GDM1 (cell line): ENCODE data around the gene UVSSA.

Source experiments
- DNase-seq: peaks from one replicate; lab custom pipeline; 2025; lab: John Stamatoyannopoulos, UW

Gene UVSSA

DNA sequence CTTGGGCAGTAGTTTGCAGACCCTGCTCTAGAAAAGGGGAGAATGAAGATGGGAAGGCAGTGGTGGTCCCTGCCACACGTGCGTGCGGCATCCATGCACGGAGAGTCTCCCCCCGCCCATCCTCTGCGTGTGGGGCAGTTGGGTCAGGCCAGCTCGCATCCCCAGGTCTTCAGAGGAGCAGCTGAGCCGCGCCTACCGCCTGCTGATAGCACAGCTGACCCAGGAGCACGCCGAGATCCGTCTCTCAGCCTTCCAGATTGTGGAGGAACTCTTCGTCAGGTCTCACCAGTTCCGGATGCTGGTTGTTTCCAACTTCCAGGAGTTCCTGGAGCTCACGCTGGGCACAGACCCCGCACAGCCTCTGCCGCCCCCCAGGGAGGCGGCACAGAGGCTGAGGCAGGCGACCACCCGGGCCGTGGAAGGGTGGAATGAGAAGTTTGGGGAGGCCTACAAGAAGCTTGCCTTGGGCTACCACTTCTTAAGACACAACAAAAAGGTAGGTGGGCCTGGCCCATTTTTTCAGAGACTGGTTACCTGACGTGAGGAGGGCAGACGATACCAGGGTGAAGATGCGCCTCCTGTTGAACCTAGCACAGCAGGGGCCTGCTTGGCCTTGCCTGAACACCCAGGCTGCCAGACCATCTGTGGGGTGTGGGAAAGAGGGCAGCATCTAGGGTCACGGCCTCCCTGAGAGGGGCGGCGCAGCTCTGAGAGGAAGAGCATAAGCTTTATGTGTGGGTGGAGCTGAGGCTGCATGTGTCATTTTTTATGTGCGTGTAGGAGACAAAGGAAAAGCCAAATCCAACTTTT is 2.6 kb downstream of the UVSSA start:
- DNase-seq, result no peak

DNA sequence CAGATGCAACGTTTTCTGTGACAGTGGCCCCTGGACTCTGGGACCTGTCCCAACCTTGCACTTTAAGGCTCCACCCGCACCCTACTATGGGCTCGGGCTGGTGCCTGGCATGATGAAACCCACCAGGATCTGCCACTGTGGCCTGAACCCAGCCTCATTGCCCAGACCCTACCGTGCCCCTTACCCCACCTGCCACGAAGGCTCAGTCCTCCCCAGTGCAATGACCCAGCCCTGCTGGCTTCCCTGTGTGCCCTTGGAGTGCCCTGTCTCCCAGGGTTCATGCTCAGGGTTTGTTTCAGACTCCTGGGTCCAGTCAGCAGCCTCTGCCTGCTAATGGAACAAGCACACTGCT is 3.1 kb downstream of the UVSSA start:
- no peak for DNase-seq

GRCh38 chr4:1351854-1352566 is 5.0 kb downstream of the UVSSA start:
- peak; percentile 49 for DNase-seq

DNA sequence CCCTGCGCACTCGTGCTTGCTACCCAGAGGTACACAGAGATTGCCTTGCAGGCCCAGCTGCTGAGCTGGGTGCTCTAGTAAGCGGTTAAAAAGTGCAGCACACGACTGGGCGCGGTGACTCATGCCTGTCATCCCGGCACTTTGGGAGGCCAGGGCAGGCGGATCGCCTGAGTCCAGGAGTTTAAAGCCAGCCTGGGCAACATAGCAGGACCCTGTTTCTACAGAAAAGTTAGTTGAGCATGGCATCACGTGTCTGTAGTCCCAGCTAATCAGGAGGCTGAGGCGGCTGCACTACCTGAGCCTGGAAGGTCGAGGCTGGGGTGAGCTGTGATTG is 5.5 kb downstream of the UVSSA start:
- DNase-seq, result no peak

DNA sequence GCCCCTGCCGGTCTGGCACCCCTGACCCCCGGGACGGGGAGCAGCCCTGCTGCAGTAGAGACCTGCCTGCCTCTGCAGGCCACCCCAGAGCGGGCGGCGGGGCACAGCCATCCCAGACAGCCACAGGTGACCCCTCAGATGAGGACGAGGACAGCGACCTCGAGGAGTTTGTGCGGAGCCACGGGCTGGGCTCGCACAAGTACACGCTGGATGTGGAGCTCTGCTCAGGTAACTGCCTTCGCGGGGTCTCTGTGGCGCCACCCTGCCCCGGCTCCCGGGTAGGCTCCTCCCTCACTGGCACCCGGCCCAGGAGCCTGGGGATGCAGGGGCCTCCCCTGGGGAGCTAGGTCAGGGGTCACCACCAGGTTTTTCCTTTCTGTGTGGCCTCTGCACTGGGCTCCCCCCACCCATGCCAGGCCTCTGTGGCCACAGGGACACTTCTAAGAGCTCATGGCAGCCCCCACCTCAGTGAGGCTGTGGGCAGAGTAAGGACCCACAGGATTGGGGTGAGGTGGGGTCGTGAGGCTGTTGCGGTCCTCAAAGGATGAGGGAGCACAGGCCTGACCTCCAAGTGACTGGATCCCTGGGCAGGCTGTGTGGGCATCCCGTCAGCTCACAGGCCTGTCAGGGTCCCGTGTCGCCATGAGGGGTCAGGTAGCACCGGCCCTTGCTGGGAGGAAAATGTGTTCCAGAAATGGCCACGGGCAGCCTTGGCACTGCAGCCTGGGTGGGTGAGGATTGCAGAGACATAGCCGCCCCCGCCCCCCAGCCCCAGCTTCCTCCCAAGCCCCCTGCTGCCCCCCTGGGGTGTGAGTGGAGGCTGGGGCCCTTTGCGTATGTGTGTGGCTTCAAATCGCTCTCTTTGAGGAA is 6.4 kb downstream of the UVSSA start:
- DNase-seq, result no peak

DNA sequence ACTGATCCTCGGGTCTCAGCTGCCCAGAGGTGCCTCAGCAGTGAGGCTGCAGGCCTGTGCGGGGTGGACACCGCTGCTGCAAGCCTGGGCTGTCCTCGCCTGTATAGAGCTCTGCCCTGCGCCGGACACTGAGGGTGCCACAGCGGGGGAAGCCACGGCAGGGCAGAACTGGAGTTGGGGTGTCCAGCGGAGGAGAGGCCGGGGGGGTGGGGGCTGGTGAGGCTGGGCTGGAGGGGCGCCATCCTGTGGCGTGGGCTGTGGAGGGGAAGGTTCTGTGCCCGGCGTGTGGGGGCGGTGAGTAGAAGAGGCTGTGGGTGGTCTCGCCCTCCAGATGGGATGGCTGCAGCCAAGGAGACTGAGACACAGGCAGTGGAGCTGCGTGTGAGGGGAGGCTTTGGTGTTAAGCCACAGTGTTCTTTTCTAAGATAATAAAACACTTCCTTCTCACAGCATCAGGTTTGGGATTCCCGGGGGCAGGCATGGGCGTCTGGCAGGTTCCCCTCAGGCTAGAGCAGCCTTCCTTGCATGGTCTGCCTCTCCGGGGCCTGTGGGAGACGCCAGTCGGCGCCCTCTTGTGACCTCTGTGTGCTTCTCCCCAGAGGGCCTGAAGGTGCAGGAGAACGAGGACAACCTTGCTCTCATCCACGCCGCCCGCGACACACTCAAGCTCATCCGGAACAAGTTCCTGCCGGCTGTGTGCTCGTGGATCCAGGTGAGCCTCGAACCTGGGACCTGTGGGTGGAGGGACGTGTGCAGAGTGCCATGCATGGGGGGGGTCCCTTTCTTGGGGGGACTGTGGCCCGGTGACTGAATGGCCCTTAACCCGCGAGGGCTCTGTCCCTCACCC is 7.4 kb downstream of the UVSSA start:
- no peak for DNase-seq

DNA sequence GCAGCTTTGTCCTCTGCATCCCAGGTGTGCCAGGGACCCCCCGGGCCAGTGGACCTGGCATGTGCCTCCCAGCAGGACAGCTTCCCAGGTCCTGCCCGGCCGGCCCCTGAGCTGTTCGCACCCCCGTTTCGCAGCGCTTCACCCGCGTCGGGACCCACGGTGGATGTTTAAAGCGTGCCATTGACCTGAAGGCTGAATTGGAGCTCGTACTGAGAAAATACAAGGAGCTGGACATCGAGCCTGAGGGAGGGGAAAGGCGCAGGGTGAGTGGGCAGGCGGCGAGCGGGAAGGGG is 7.9 kb downstream of the UVSSA start:
- DNase-seq, result no peak

DNA sequence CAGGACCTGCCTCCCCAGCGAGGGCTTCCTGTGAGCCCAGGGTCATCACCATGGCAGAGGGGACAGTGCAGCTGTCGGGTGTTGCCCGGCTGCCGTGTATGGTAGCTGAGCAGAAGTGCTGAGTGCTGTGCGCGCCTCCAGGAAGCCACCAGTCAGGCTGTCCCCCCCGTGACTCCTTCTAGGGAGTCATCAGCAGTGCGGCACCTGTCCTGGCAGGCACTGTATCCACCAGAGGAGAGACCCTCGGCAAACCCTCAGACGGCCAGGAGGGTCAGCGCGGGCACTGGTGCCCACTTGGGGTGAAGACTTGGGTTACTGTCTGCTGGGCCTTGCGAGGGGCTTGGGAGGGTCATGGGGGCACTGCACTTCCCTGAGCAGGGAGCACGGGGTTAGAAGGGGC is 8.4 kb downstream of the UVSSA start:
- DNase-seq, result no peak

- no peak for DNase-seq
Measured at GRCh38 chr4:1356181-1356998, 9.4 kb downstream of the UVSSA start.

- DNase-seq, result no peak
Measured at GRCh38 chr4:1357356-1358248, 10.6 kb downstream of the UVSSA start.

GRCh38 chr4:1358421-1359143 is 11.6 kb downstream of the UVSSA start:
- DNase-seq, result no peak

GRCh38 chr4:1359144-1359501 is 12.1 kb downstream of the UVSSA start:
- DNase-seq, result no peak

DNA sequence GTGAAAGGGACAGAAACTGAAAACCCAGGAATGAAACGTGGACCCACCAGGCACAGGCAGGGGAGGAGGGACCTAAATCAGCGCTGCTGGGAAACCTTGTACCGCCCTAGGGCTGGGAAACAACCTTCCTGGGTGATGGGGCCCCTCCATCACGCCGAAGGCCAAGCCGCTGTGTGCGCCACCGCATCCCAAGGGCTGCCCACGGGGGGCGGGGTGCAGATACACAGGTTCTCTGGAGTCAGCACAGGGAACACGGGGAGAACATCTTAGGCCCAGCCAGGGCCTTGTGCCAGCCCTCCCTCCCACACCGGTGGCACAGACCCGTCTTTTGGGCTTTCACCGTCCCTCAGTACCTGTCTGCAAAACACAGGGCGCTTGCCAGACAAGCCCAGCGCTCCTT is 13.0 kb downstream of the UVSSA start:
- no peak for DNase-seq

GRCh38 chr4:1360423-1361283 is 13.6 kb downstream of the UVSSA start:
- DNase-seq, result no peak

- DNase-seq, result no peak
Measured at GRCh38 chr4:1361431-1361830, 14.4 kb downstream of the UVSSA start.

DNA sequence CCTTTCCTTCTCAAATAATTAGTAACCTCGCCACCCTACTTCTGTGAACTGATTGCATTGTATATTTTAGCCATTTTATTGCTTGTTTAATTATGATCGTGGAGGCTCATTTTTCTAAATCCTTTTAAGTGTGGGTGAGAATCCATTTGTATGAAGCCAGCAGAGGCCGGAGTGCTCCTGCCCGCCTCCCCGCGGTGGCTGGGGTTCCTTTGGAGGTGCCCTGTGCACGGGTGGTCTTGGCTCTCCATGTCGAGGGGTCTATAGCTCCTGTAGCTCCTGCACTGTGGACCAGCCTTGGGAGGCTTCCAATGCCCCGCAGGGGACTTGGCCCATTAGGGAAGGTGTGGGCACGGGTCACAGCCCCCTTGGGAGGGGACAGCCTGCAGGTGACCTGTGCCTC is 15.0 kb downstream of the UVSSA start:
- DNase-seq, result no peak

DNA sequence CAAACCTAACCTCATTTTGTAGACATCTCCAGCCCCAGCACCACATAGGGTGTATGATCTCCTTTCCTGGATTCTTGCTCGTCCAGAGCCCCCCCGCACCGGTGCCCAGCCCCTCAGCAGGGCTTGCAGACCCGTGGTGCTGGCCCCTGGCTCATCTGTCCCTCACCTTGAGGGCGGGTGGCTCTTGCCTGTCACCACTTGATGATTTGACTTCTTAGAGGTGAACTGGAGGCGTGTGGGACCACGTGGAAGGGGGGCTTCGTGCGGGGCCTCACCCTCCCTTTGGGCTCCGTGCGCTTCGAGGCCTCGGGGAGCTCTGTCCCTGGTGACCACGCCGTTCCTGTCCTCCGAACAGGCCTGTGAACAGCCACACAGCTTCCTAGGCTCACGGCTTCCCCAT is 15.5 kb downstream of the UVSSA start:
- no peak for DNase-seq

GRCh38 chr4:1363513-1363912 is 16.5 kb downstream of the UVSSA start:
- no peak for DNase-seq

DNA sequence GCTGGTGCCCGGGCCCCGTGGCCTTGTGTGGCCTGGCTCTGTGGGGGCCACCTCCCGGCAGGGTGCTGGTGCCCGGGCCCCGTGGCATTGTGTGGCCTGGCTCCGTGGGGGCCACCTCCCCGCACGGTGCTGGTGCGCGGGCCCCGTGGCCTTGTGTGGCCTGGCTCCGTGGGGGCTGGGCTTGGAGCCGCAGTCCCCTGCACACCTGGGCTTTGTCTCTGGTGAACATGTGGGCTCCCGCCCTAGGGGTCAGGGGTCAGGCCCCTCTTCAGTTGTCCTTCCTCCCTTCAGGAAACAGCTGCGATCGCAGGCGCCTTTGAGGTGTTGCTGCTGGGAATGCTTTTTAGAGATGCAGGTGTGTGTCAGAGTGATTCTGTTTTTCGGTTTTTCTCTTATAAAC is 17.2 kb downstream of the UVSSA start:
- DNase-seq, result no peak
